HepG2 (cell line): ENCODE data around the gene TSSK2. TPM values are rescaled to one million over a fixed set of nuclear protein-coding genes. Genes with fewer than 3 reads are reported as not detected.

Source experiments
- AGO1 ChIP-seq: fragments of 200-400 bp; formaldehyde crosslinking; IDR thresholded peaks from 2 replicates; pipeline ENCODE4 v1.6.1; 2017; ENCODE audit warnings: mild to moderate bottlenecking, low read depth, low read length, moderate library complexity; ENCODE audit not compliant: poor library complexity, severe bottlenecking
- ATF7-NPFF ChIP-seq: sonication (generic); formaldehyde crosslinking; IDR thresholded peaks from 2 replicates; pipeline ENCODE4 v1.8.1; 2023; ENCODE audit warnings: mild to moderate bottlenecking, low read depth, missing genetic modification reagents, moderate library complexity
- FOXC1 ChIP-seq: sonication (generic); formaldehyde crosslinking; IDR thresholded peaks from 2 replicates; pipeline ENCODE4 v1.8.0; 2022; ENCODE audit warnings: mild to moderate bottlenecking, missing genetic modification reagents, borderline replicate concordance
- HCFC1 ChIP-seq: fragments of 150-350 bp; IDR thresholded peaks from 2 replicates; pipeline ENCODE4 v1.6.1; 2014; ENCODE audit warnings: low read depth, low read length
- HES4 ChIP-seq: sonication (generic); formaldehyde crosslinking; IDR thresholded peaks from 2 replicates; pipeline ENCODE4 v1.9.0; 2021; ENCODE audit warnings: mild to moderate bottlenecking, missing genetic modification reagents, borderline replicate concordance
- PCBP2 ChIP-seq: fragments of 200-400 bp; formaldehyde crosslinking; optimal IDR thresholded peaks from 2 replicates; pipeline ENCODE3; 2018; ENCODE audit warnings: low read length, low read depth; ENCODE audit not compliant: poor library complexity, severe bottlenecking
- PRMT3 ChIP-seq: sonication (generic); formaldehyde crosslinking; IDR thresholded peaks from 2 replicates; pipeline ENCODE4 v1.8.1; 2022; ENCODE audit warnings: low read depth, mild to moderate bottlenecking, moderate library complexity, missing genetic modification reagents, borderline replicate concordance
- SATB2 ChIP-seq: sonication (generic); formaldehyde crosslinking; IDR thresholded peaks from 2 replicates; pipeline ENCODE4 v1.5.0; 2020; ENCODE audit warnings: missing genetic modification reagents
- UBTF ChIP-seq: sonication (generic); formaldehyde crosslinking; IDR thresholded peaks from 2 replicates; pipeline ENCODE4 v1.4.0; 2020; ENCODE audit warnings: mild to moderate bottlenecking, missing genetic modification reagents
- ZBTB8A ChIP-seq: sonication (generic); formaldehyde crosslinking; IDR thresholded peaks from 2 replicates; pipeline ENCODE4 v1.4.0; 2020; ENCODE audit warnings: mild to moderate bottlenecking, low read depth, missing genetic modification reagents, borderline replicate concordance
- ZNF260 ChIP-seq: sonication (generic); formaldehyde crosslinking; IDR thresholded peaks from 2 replicates; pipeline ENCODE4 v1.4.0; 2020; ENCODE audit warnings: missing genetic modification reagents, low read depth, mild to moderate bottlenecking, borderline replicate concordance
- ZNF263 ChIP-seq: sonication (generic); formaldehyde crosslinking; IDR thresholded peaks from 2 replicates; pipeline ENCODE4 v1.4.0; 2020; ENCODE audit warnings: missing genetic modification reagents
- ZNF562 ChIP-seq: sonication (generic); formaldehyde crosslinking; IDR thresholded peaks from 2 replicates; pipeline ENCODE4 v1.8.0; 2022; ENCODE audit warnings: missing genetic modification reagents, borderline replicate concordance
- ZNF687 ChIP-seq: sonication (generic); formaldehyde crosslinking; IDR thresholded peaks from 2 replicates; pipeline ENCODE4 v1.5.1; 2020; ENCODE audit warnings: mild to moderate bottlenecking, missing genetic modification reagents, moderate library complexity
- ZNF772 ChIP-seq: sonication (generic); formaldehyde crosslinking; IDR thresholded peaks from 2 replicates; pipeline ENCODE4 v1.5.0; 2020; ENCODE audit warnings: mild to moderate bottlenecking, missing genetic modification reagents
- ZNF883 ChIP-seq: sonication (generic); formaldehyde crosslinking; IDR thresholded peaks from 2 replicates; pipeline ENCODE4 v1.5.1; 2020; ENCODE audit warnings: mild to moderate bottlenecking, missing genetic modification reagents; ENCODE audit errors: not compliant biosample characterization
- polyA plus RNA-seq, 8 experiments: library from polyadenylated mRNA; depleted of rRNA in 3 of 8; stranded (reverse) in 7 of 8; unstranded in 1 of 8; fragments of >200 nt; fragmentation: Illumina TruSeq in 4 of 8; extraction: Trizol in 4 of 8; gene quantifications; 2 replicates each; pipeline versions ENCODE4 v1.2.1 to v1.2.3, GENCODE V29; 2011 to 2016; ENCODE audit warnings: low read depth in 4 of 8, missing spikeins in 1 of 8, mixed read lengths in 1 of 8; ENCODE audit not compliant: insufficient read depth in 1 of 8
- total RNA-seq, 5 experiments: library from RNA; depleted of rRNA; stranded (reverse); fragments of >200 nt; fragmentation: Illumina TruSeq; extraction: Trizol; gene quantifications; 2 replicates each; pipeline ENCODE4 v1.2.3, GENCODE V29; 2016; ENCODE audit warnings: low read depth in 1 of 5
- TF ChIP-seq, protein P1 (sequence below): sonication (generic); formaldehyde crosslinking; conservative IDR thresholded peaks from 2 replicates; pipeline ENCODE4 v1.4.0; 2020; ENCODE audit warnings: missing genetic modification reagents
- TF ChIP-seq, protein P2 (sequence below): fragments of 450-650 bp; IDR thresholded peaks from 2 replicates; pipeline ENCODE4 v1.6.1; 2017

The TSSK2 gene
- total and polyA plus RNA-seq, 2 of the 13 experiments (the other 11 are each of a cell fraction or from before 2014, with no cell fraction given), result not detected

DNA sequence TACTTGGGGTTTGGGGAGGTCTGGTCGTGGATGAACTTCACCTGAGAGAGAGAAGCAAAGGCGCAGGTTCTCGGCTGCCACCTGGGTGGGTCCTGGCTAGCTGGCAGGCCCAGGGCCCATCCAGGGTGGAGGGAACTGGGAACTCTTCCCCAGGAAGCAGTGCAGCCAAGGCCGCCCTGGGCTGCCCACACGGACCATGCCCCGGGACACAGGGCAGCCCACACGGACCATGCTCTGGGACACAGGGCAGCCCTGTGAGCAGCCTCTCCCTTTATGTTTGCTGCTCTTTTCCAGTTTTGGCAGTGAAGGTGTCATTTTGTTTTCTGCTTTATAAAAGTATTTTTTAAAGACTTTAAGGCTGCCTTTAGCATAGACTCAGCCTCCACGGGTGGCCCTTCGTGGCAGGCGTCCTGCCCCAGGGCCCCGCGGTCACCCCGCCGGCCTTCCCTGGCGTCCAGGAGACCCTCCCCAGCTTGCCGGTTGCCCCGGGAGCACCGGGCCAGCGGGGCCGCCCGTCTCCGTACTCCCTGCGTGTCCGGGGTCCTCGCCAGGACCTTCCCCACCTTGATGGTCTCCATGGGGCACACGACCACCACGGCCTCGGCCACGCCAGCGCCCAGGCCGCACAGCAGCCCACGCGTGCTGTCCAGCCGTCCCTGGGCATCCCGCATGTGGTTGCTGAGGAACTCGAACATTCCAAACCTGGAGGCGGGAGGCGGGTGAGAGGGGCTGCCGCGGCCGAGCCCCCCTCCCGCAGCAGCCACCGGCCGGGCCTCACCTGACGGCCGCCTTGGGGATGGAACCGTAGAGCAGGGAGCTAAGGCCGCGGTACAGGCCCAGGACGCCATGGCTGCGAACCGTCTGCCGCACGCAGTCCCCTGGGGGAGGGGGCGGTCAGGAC is 46.3 kb downstream of the TSSK2 start (continued):
- TF ChIP-seq SATB2 (peak; percentile 36; the same call in 1 of the 2 replicates), ZNF772 (CRISPR knock-in tag) (no peak; the same call in 1 of the 2 replicates), HCFC1 (no peak), FOXC1 (CRISPR knock-in tag) (0 out of 2 replicates have a peak, but pooled peaks have one; percentile 13), ATF7-NPFF (CRISPR knock-in tag) (peak; percentile 19; the same call in 1 of the 2 replicates), PCBP2 (no peak), ZNF687 (CRISPR knock-in tag) (peak; percentile 74), ZNF883 (CRISPR knock-in tag) (no peak), ZBTB8A (CRISPR knock-in tag) (0 out of 2 replicates have a peak, but pooled peaks have one; percentile 29), ZNF263 (peak; percentile 62; the same call in 1 of the 2 replicates), PRMT3 (CRISPR knock-in tag) (0 out of 2 replicates have a peak, but pooled peaks have one; percentile 32), ZNF260 (0 out of 2 replicates have a peak, but pooled peaks have one; percentile 7), ZNF562 (CRISPR knock-in tag) (no peak), AGO1 (peak; percentile 9), HES4 (CRISPR knock-in tag) (no peak), UBTF (CRISPR knock-in tag) (no peak)
- TF ChIP-seq, protein P1, sequence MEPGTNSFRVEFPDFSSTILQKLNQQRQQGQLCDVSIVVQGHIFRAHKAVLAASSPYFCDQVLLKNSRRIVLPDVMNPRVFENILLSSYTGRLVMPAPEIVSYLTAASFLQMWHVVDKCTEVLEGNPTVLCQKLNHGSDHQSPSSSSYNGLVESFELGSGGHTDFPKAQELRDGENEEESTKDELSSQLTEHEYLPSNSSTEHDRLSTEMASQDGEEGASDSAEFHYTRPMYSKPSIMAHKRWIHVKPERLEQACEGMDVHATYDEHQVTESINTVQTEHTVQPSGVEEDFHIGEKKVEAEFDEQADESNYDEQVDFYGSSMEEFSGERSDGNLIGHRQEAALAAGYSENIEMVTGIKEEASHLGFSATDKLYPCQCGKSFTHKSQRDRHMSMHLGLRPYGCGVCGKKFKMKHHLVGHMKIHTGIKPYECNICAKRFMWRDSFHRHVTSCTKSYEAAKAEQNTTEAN (CRISPR knock-in tag), result 0 out of 2 replicates have a peak, but pooled peaks have one; percentile 21
- TF ChIP-seq, protein P2, sequence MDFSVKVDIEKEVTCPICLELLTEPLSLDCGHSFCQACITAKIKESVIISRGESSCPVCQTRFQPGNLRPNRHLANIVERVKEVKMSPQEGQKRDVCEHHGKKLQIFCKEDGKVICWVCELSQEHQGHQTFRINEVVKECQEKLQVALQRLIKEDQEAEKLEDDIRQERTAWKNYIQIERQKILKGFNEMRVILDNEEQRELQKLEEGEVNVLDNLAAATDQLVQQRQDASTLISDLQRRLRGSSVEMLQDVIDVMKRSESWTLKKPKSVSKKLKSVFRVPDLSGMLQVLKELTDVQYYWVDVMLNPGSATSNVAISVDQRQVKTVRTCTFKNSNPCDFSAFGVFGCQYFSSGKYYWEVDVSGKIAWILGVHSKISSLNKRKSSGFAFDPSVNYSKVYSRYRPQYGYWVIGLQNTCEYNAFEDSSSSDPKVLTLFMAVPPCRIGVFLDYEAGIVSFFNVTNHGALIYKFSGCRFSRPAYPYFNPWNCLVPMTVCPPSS, result no peak
